HG03045 (cell line): ENCODE measurements around the gene TPBGL.

Source experiments
- ATAC-seq: cut with Tn5 transposase; IDR thresholded peaks from one replicate; pipeline ENCODE4 v1.9.1; 2021; ENCODE audit warnings: mild to moderate bottlenecking, moderate library complexity; ENCODE audit not compliant: unreplicated experiment

The TPBGL gene

GRCh38 chr11:75208446-75208845 lies 32.1 kb upstream of the TPBGL start:
- ATAC-seq: no peak

DNA sequence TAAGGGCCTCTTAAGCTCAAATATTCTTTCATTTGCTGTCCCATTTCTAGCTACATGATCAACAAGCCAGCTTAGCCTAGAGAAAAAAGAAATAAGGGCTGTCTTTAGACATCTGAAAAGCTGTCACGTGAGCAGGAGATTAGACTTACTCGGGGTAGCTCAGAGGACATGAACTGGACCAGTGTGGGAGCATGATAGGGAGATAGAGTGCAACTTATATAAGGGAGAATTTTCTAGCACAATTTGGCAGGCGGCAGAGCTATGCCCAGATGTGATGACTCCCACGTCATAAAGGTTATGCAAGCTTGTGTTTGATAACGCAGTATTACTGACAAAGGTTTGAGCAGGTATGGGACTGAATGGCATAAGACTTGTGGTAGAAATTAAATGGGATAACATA lies 28.2 kb upstream of the TPBGL start:
- no peak for ATAC-seq

DNA sequence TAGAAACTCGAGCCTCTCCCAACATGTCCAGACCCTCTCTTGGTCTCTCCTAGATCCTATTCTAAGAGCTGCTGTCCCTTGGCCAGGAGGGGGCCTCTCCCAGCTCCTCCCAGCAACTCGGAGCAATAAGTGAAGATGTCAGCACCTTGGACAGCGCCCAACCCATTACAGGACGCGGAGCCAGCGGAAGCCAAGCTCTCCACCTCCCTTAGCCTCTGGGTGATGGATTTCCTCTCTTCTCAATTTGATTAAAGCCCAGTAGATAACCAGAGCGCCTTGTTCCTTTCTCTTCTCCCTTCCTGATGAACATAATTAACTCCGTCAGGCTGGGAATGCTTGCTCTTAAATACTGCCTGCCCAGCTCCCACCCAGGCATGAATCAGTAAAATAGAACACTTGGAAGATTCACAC lies 26.2 kb upstream of the TPBGL start:
- ATAC-seq: no peak

GRCh38 chr11:75214843-75215242 lies 25.7 kb upstream of the TPBGL start:
- no peak for ATAC-seq

GRCh38 chr11:75219869-75220268 lies 20.7 kb upstream of the TPBGL start:
- no peak for ATAC-seq

- no peak for ATAC-seq
These were observed 16.5 kb upstream of the TPBGL start for GRCh38 chr11:75223954-75224643.

DNA sequence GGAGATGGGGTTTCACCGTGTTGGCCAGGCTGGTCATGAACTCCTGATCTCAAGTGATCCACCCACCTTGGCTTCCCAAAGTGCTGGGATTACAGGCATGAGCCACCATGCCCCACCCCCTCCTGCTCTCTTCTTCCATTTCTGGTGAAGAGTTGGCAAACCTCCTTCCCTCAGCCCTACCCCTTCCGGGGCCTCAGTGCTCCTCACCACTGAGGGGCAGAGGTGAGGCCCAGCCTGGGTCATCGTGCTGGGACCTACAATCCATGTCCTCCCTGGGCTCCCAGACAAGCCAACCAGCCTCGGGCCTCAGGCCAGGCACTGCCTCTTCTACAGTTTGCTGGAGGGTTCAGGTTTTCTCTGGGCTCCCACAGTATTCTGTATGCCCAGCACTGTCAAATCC lies 14.8 kb upstream of the TPBGL start:
- ATAC-seq: no peak

GRCh38 chr11:75229466-75229865 lies 11.1 kb upstream of the TPBGL start:
- no peak for ATAC-seq

GRCh38 chr11:75230621-75231020 lies 10.0 kb upstream of the TPBGL start:
- ATAC-seq: no peak

- ATAC-seq: no peak
These were observed 6.8 kb upstream of the TPBGL start for GRCh38 chr11:75233754-75234172.

GRCh38 chr11:75236062-75236461 lies 4.5 kb upstream of the TPBGL start:
- no peak for ATAC-seq

DNA sequence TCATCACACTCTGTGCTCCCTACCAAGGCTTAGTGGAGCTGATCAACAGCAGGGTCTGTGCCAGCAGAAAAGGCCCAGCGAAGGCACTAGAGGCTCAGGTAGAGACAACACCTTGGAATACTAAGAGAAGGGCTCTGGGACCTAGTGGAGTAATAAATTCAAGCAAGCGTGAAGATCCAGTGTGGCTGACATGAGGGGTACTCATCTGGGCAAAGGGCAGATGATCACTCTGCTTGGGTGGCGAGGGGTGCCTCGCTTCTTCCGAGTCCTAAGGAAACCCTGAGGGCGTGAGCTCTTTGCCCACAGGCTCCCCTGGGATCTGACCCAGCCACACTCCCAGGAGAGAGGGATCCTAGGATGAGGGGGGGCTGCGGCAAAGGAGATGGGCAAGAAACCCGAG lies 3.5 kb upstream of the TPBGL start:
- no peak for ATAC-seq

GRCh38 chr11:75238595-75239440 lies 1.8 kb upstream of the TPBGL start:
- ATAC-seq: no peak

DNA sequence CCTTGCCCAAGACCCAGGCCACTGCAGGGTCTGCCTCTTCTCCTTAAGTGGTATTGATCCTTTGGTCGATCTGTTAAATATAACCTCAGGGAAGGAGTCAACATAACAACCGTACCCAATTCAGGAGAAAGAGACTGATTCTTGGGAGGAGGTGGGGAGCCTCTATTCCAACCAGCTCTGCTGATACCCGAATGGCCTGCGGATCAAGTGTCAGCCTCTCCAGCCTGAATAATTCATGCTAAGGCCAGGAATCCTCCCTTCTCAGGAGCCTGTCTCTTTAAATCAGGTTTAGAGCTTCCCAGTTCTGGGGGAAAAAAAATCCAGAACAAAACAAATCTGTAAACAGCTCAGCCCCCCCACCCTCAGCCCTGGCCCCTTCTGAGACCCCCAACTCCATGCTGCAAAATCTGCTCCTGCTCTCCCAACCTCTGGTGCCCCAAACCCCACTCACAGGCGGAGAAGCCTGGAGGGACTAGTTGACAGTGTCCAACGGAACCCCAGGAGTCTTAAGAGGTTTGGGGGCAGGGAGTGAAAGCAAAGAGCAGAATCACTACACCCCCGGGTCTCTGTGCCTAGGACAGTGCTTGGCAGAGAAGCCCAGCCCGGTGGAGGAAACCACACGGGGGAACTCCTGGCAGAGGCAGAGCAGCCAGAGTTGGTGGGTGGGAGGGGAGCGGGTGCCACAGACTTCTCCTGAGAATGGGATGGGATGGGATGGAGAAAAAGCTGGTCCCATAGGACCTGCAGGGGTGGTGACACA lies 863 bp upstream of the TPBGL start:
- ATAC-seq: no peak

GRCh38 chr11:75241036-75241905 lies 697 bp downstream of the TPBGL start:
- ATAC-seq: peak; percentile 79

- ATAC-seq: no peak
These were observed 1.5 kb downstream of the TPBGL start for GRCh38 chr11:75241906-75242644.

- ATAC-seq: no peak
These were observed 2.4 kb downstream of the TPBGL start for GRCh38 chr11:75242722-75243600.

DNA sequence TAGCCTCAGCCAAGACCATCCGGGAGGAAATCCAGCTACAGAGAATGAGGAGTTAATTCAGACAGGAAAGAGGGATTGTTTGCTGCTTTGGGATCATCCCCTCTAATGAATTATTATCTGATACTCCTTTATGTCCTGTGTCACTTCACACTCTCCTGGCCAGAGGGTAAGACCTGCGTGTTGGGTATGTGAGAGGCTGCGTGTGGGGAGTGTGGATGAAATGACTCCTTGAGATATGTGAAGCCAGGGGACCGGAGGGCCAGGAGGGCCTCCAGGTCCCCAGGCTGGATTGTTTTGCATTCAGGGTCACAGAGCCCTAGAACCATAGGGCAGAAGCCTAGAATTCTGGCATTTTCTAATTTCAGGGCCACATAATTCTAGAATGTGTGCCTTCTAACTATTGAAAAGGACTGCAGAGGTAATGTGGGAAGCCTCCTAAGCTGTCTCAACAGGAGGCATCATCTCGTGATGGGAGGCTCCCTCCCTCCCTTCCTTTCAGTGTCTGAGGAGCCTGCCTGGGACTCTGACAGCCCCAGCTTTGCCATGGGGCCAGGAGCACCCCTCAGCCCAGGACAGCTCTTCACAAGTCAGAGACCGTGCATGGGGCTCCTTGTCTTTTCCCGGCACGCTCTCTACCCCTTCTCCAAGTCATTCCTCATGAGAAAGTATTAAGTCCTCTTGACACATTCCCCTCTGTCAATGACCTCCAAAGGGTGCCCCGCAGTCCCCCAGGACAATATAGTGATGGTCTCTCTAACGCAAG lies 3.7 kb downstream of the TPBGL start:
- no peak for ATAC-seq
